DOHH2 (cell line): Measurements from ENCODE around the gene AUTS2.

Experiments used
- CTCF ChIP-seq: fragments of 200-600 bp; sonication (generic); IDR thresholded peaks from one replicate; pipeline ENCODE4 v1.5.1; 2014; ENCODE audit warnings: antibody characterized with exemption, mild to moderate bottlenecking, low read depth, low read length; ENCODE audit not compliant: poor library complexity, severe bottlenecking
- EZH2phosphoT487 ChIP-seq: fragments of 200-600 bp; sonication (generic); IDR thresholded peaks from 2 replicates; pipeline ENCODE4 v1.6.1; 2017; ENCODE audit warnings: borderline replicate concordance, mild to moderate bottlenecking, antibody characterized with exemption, low read length, moderate library complexity, mixed read lengths

GRCh38 chr7:70678621-70679251 is 1080.5 kb downstream of the AUTS2 start:
- TF ChIP-seq EZH2phosphoT487 (no peak), CTCF (no peak)
